Measurements from ENCODE around the gene GNG4. TPM values are rescaled to one million over a fixed set of nuclear protein-coding genes. Genes with fewer than 3 reads are reported as not detected.
"Not testable (repeated sequence)": the region's sequence is repeated elsewhere in the genome, so short reads cannot be mapped to it uniquely, and the experiment has no call there.

Gene GNG4
- total and polyA plus RNA-seq, 2 of the 4 experiments (the other 2 are of a cell fraction): 0.18 to 0.29 TPM

GRCh38 chr1:235619149-235619548 is 30.4 kb downstream of the GNG4 start:
- CTCF ChIA-PET; H3K4ac ChIP-seq (ENCODE audit: low read depth, low read length); H2BK15ac ChIP-seq (ENCODE audit: low read depth, low read length); DNase-seq; H3K79me1 ChIP-seq (ENCODE audit: low read depth in 1 of 2, low read length in 2 of 2); H3K9me1 ChIP-seq (ENCODE audit: insufficient read depth, low read length); H3K4me3 ChIP-seq (ENCODE audit: insufficient read depth, low read depth, low read length); H4K20me1 ChIP-seq (ENCODE audit: insufficient read depth, low read length); H3K14ac ChIP-seq (replicated peaks; ENCODE audit: low read depth, low read length); H2BK20ac ChIP-seq (ENCODE audit: low read depth, low read length); H3K18ac ChIP-seq (ENCODE audit: low read depth, low read length); H3K9me3 ChIP-seq (ENCODE audit: control insufficient read depth, insufficient read depth, low read length); H2AK9ac ChIP-seq (replicated peaks; ENCODE audit: low read depth, low read length, poor library complexity); H3K4me2 ChIP-seq (ENCODE audit: low read depth, low read length); H2AFZ ChIP-seq (replicated peaks; ENCODE audit: low read length, poor library complexity); dilution Hi-C loops (cut with HindIII; ENCODE audit: low sequenced_read_pairs, unreplicated experiment); H4K5ac ChIP-seq (ENCODE audit: low read depth, low read length); in situ Hi-C loops (cut with MboI; ENCODE audit: low sequenced_read_pairs); ATAC-seq (ENCODE audit: low read depth); H3K27me3 ChIP-seq (ENCODE audit: control insufficient read depth, insufficient read depth, low read length); POLR2A ChIA-PET (ENCODE audit: unreplicated experiment); H3K4me1 ChIP-seq (ENCODE audit: control insufficient read depth, insufficient read depth, low read length); BruUV-seq (replicated peaks); H3K23ac ChIP-seq (ENCODE audit: low read depth, low read length); H3K36me3 ChIP-seq (ENCODE audit: control insufficient read depth, insufficient read depth, low read length); H2BK120ac ChIP-seq (ENCODE audit: low read depth, low read length); H3K9ac ChIP-seq (ENCODE audit: low read depth, low read length); H3K27ac ChIP-seq (ENCODE audit: insufficient read depth, low read length); H4K8ac ChIP-seq (ENCODE audit: low read depth in 2 of 2, low read length in 2 of 2); H4K91ac ChIP-seq (ENCODE audit: insufficient read depth, low read depth, low read length); H2BK5ac ChIP-seq (ENCODE audit: low read depth, low read length, poor library complexity, severe bottlenecking); H2AK5ac ChIP-seq (ENCODE audit: low read depth, low read length); H3K56ac ChIP-seq (ENCODE audit: extremely low read depth, insufficient read depth, low read length): not testable (repeated sequence)
- intact Hi-C loops (cut with micrococcal nuclease): loop anchor here (5.0 kb wide), 1 partner anchor 107 kb away; no protein-coding TSS in a partner anchor
- WGBS, 2 experiments (ENCODE audit: extremely low coverage in 2 of 2, insufficient read length in 1 of 2): no CpG with 5 or more reads among the region's 2 CpGs
- peak; percentile 76 for TF ChIP-seq CEBPB (IDR thresholded peaks at IDR 0.05; ENCODE audit: low read depth, low read length)
